HepG2 (cell line): ENCODE data around the gene LGALS8. TPM values are rescaled to one million over a fixed set of nuclear protein-coding genes. Genes with fewer than 3 reads are reported as not detected.

Experiments
- AHR ChIP-seq: IDR thresholded peaks from 2 replicates; pipeline ENCODE4 v1.6.1; 2018; ENCODE audit warnings: missing genetic modification reagents, missing compliant biosample characterization
- ARHGAP35 ChIP-seq: sonication (generic); formaldehyde crosslinking; IDR thresholded peaks from 2 replicates; pipeline ENCODE4 v1.9.0; 2022; ENCODE audit warnings: mild to moderate bottlenecking, inconsistent platforms, moderate library complexity, missing genetic modification reagents, borderline replicate concordance
- CREM ChIP-seq, 2 experiments: sonication (generic) in 1 of 2; formaldehyde crosslinking in 1 of 2; IDR thresholded peaks; 2 replicates each; pipeline versions ENCODE4 v1.4.0 to v1.6.1; 2016 to 2020; ENCODE audit warnings: antibody characterized with exemption in 1 of 2, mild to moderate bottlenecking in 1 of 2, missing genetic modification reagents in 1 of 2
- EP300 ChIP-seq, 3 experiments: sonication (generic) in 1 of 3; formaldehyde crosslinking in 1 of 3; IDR thresholded peaks; 2 replicates each; pipeline versions ENCODE4 v1.5.1 to v1.6.1; 2011 to 2020; ENCODE audit warnings: low read depth in 2 of 3, low read length in 2 of 3, borderline replicate concordance in 1 of 3, improper control_type of control experiment in 1 of 3, mild to moderate bottlenecking in 1 of 3, missing genetic modification reagents in 1 of 3, moderate library complexity in 1 of 3
- FOXA3 ChIP-seq: IDR thresholded peaks from 2 replicates; pipeline ENCODE4 v1.6.1; 2016; ENCODE audit warnings: missing genetic modification reagents, missing compliant biosample characterization
- GABPA ChIP-seq, 2 experiments: IDR thresholded peaks; 2 replicates each; pipeline ENCODE4 v1.6.1; 2011 to 2016; ENCODE audit warnings: low read depth in 2 of 2, low read length in 1 of 2, missing biosample characterization in 1 of 2, missing genetic modification characterization in 1 of 2
- GZF1 ChIP-seq: sonication (generic); formaldehyde crosslinking; IDR thresholded peaks from 2 replicates; pipeline ENCODE4 v1.5.1; 2020; ENCODE audit warnings: mild to moderate bottlenecking, missing genetic modification reagents
- MIXL1 ChIP-seq: IDR thresholded peaks from 2 replicates; pipeline ENCODE4 v1.6.1; 2016
- NFE2L1 ChIP-seq: sonication (generic); formaldehyde crosslinking; IDR thresholded peaks from 2 replicates; pipeline ENCODE4 v1.4.0; 2020; ENCODE audit warnings: missing genetic modification reagents, mild to moderate bottlenecking, borderline replicate concordance
- SIN3A ChIP-seq: IDR thresholded peaks from 2 replicates; pipeline ENCODE4 v1.6.1; 2011; ENCODE audit warnings: low read depth, mild to moderate bottlenecking, control low read depth, low read length, borderline replicate concordance
- TARDBP ChIP-seq: sonication (generic); formaldehyde crosslinking; IDR thresholded peaks from 2 replicates; pipeline ENCODE4 v1.8.0; 2022; ENCODE audit warnings: mild to moderate bottlenecking, missing genetic modification reagents
- TBX3 ChIP-seq: fragments of 450-650 bp; IDR thresholded peaks from 2 replicates; pipeline ENCODE4 v1.6.1; 2017; ENCODE audit warnings: antibody characterized with exemption, mild to moderate bottlenecking, inconsistent platforms, borderline replicate concordance
- TEAD3 ChIP-seq: optimal IDR thresholded peaks from 2 replicates; pipeline ENCODE3; 2016; ENCODE audit warnings: borderline replicate concordance
- ZIK1 ChIP-seq: sonication (generic); formaldehyde crosslinking; IDR thresholded peaks from 2 replicates; pipeline ENCODE4 v1.5.0; 2020; ENCODE audit warnings: mild to moderate bottlenecking, low read depth, missing genetic modification reagents, borderline replicate concordance
- ZSCAN9 ChIP-seq: IDR thresholded peaks from 2 replicates; pipeline ENCODE4 v1.6.1; 2016; ENCODE audit warnings: borderline replicate concordance
- polyA plus RNA-seq, 8 experiments: library from polyadenylated mRNA; depleted of rRNA in 3 of 8; stranded (reverse) in 7 of 8; unstranded in 1 of 8; fragments of >200 nt; fragmentation: Illumina TruSeq in 4 of 8; extraction: Trizol in 4 of 8; gene quantifications; 2 replicates each; pipeline versions ENCODE4 v1.2.1 to v1.2.3, GENCODE V29; 2011 to 2016; ENCODE audit warnings: low read depth in 4 of 8, missing spikeins in 1 of 8, mixed read lengths in 1 of 8; ENCODE audit not compliant: insufficient read depth in 1 of 8
- total RNA-seq, 5 experiments: library from RNA; depleted of rRNA; stranded (reverse); fragments of >200 nt; fragmentation: Illumina TruSeq; extraction: Trizol; gene quantifications; 2 replicates each; pipeline ENCODE4 v1.2.3, GENCODE V29; 2016; ENCODE audit warnings: low read depth in 1 of 5
- TF ChIP-seq, protein P1 (sequence below): sonication (generic); formaldehyde crosslinking; IDR thresholded peaks from 2 replicates; pipeline ENCODE4 v1.4.0; 2020; ENCODE audit warnings: missing genetic modification reagents, borderline replicate concordance
- TF ChIP-seq, protein P2 (sequence below): sonication (generic); formaldehyde crosslinking; IDR thresholded peaks from 2 replicates; pipeline ENCODE4 v1.5.0; 2020; ENCODE audit warnings: missing genetic modification reagents

The LGALS8 gene
- total and polyA plus RNA-seq, 2 of the 13 experiments (the other 11 are each of a cell fraction or from before 2014, with no cell fraction given): 29.3 to 185 TPM

DNA sequence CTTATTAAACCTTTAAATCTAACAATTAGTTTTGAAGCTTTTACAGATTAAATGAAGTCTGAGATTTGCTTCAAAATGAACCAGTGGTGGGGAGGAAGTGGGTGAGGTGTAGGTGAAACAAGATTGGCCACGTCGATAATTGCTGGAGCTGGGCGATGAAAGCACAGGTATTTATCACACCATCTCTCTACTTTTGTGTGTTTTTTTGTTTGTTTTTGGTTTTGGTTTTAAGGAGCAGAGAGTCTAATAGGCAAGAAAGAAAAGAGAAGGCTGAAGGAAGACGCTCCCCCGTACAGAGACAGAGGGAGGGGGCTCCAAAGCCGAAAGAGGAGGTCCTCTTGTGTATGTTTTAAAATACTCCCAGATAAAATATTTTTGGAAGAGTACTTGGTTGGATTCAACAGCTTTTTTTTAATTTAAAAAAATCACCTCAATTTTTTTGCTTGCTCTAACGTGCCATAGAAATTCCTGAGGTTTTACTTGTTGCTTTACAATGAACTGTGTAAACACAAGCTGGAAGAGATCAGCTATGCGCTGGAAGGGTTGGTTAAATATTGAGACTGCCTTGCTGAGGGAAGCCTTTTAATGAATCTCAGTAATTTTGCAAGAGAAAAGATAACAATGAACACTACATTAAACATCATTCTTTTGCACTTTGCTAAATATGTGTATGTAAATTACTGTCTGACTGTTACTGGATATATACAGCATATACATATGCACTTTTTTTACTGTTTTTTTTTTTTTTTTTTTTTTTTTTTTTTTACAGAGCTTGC lies 6.7 kb upstream of the LGALS8 start (continued):
- TF ChIP-seq TBX3 (peak; percentile 40; the same call in 1 of the 2 replicates), GABPA (IDR thresholded peaks at IDR 0.05; ENCODE audit: low read depth, low read length) (no peak), GABPA (CRISPR knock-in tag; IDR thresholded peaks at IDR 0.05; ENCODE audit: low read depth) (peak; percentile 18; the same call in 1 of the 2 replicates), EP300 (IDR thresholded peaks at IDR 0.05; ENCODE audit: low read depth in 2 of 2, low read length in 2 of 2) (peak in 1 of 2 experiments; percentile 65; a peak in 2 of 4 replicates), EP300 (CRISPR knock-in tag; IDR thresholded peaks at IDR 0.05; ENCODE audit: borderline replicate concordance) (no peak; the same call in 1 of the 2 replicates), MIXL1 (CRISPR knock-in tag) (peak; percentile 46; the same call in 1 of the 2 replicates), GZF1 (no peak), TEAD3 (CRISPR knock-in tag) (peak; percentile 80), FOXA3 (CRISPR knock-in tag) (peak; percentile 81), SIN3A (no peak), TARDBP (CRISPR knock-in tag) (peak; percentile 53; the same call in 1 of the 2 replicates), ARHGAP35 (CRISPR knock-in tag) (no peak), ZSCAN9 (CRISPR knock-in tag) (no peak), AHR (CRISPR knock-in tag) (no peak), ZIK1 (no peak), NFE2L1 (no peak), CREM (IDR thresholded peaks at IDR 0.05) (peak; percentile 50), CREM (CRISPR knock-in tag; IDR thresholded peaks at IDR 0.05) (no peak)
- TF ChIP-seq, protein P1, sequence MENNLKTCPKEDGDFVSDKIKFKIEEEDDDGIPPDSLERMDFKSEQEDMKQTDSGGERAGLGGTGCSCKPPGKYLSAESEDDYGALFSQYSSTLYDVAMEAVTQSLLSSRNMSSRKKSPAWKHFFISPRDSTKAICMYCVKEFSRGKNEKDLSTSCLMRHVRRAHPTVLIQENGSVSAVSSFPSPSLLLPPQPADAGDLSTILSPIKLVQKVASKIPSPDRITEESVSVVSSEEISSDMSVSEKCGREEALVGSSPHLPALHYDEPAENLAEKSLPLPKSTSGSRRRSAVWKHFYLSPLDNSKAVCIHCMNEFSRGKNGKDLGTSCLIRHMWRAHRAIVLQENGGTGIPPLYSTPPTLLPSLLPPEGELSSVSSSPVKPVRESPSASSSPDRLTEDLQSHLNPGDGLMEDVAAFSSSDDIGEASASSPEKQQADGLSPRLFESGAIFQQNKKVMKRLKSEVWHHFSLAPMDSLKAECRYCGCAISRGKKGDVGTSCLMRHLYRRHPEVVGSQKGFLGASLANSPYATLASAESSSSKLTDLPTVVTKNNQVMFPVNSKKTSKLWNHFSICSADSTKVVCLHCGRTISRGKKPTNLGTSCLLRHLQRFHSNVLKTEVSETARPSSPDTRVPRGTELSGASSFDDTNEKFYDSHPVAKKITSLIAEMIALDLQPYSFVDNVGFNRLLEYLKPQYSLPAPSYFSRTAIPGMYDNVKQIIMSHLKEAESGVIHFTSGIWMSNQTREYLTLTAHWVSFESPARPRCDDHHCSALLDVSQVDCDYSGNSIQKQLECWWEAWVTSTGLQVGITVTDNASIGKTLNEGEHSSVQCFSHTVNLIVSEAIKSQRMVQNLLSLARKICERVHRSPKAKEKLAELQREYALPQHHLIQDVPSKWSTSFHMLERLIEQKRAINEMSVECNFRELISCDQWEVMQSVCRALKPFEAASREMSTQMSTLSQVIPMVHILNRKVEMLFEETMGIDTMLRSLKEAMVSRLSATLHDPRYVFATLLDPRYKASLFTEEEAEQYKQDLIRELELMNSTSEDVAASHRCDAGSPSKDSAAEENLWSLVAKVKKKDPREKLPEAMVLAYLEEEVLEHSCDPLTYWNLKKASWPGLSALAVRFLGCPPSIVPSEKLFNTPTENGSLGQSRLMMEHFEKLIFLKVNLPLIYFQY (CRISPR knock-in tag): no peak
- TF ChIP-seq, protein P2, sequence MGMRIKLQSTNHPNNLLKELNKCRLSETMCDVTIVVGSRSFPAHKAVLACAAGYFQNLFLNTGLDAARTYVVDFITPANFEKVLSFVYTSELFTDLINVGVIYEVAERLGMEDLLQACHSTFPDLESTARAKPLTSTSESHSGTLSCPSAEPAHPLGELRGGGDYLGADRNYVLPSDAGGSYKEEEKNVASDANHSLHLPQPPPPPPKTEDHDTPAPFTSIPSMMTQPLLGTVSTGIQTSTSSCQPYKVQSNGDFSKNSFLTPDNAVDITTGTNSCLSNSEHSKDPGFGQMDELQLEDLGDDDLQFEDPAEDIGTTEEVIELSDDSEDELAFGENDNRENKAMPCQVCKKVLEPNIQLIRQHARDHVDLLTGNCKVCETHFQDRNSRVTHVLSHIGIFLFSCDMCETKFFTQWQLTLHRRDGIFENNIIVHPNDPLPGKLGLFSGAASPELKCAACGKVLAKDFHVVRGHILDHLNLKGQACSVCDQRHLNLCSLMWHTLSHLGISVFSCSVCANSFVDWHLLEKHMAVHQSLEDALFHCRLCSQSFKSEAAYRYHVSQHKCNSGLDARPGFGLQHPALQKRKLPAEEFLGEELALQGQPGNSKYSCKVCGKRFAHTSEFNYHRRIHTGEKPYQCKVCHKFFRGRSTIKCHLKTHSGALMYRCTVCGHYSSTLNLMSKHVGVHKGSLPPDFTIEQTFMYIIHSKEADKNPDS (CRISPR knock-in tag): no peak
